Measurements from ENCODE around the gene RASSF3.

The RASSF3 gene

DNA sequence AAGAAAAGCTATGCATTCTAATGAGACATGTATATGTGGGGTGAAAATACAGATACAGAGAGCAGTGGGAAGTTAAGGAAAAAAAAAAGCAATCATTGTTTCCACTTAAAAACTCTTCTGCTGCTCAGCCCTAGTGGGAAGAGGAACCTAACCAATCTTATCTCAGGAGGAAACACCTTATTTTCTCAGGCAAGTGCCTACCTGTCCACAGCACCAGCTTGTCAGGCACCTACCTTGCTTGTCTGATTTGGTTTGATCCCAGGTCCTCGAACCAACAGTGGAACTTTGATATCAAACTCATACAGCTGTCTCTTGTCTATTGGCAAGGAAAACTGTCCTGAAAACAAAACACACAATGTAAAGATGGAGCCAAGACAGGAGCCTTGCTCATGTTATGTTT lies 126.5 kb downstream of the RASSF3 start:
- DNase-seq: no peak

DNA sequence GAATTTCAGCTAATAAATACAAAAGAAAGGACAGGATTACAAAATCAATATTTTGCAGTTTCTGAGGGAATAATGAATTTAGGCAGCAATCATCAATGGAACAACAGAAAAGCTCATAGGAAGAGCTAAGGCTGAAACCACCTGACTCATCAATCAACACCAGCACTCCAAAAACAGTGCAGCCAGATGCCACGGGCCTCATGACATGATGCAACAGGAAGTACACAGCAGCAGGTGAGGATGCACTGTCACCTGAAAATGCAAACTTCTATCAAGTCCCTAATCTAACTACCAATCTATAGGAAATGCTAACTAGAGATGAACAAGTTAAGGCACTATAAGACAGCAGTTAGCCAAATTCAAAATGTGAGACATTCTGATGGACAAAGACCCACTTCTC lies 127.2 kb downstream of the RASSF3 start:
- DNase-seq: no peak

GRCh38 chr12:64739778-64740177 lies 129.5 kb downstream of the RASSF3 start:
- no peak for DNase-seq

DNA sequence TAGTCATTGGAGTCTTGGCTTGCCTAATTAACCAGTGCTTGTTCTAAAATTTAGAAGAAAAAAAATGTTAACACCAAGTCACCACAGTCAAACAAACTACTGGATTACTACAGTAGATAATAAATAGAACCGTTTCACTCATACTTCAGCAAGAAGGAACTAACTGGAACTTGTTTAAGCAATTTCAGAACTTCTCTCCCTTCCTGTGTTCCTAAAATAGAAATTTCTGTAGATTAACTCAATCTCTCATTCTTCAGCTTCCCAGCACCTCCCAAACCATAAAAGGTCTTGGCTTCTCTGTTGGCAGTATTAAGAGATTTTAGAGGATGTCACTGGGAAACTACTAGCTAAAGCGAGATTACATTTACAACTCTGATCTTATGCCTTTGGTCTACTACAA lies 130.4 kb downstream of the RASSF3 start:
- no peak for DNase-seq

- no peak for DNase-seq
These were observed 132.1 kb downstream of the RASSF3 start for GRCh38 chr12:64742416-64742815.

GRCh38 chr12:64743206-64743605 lies 132.9 kb downstream of the RASSF3 start:
- DNase-seq: no peak

DNA sequence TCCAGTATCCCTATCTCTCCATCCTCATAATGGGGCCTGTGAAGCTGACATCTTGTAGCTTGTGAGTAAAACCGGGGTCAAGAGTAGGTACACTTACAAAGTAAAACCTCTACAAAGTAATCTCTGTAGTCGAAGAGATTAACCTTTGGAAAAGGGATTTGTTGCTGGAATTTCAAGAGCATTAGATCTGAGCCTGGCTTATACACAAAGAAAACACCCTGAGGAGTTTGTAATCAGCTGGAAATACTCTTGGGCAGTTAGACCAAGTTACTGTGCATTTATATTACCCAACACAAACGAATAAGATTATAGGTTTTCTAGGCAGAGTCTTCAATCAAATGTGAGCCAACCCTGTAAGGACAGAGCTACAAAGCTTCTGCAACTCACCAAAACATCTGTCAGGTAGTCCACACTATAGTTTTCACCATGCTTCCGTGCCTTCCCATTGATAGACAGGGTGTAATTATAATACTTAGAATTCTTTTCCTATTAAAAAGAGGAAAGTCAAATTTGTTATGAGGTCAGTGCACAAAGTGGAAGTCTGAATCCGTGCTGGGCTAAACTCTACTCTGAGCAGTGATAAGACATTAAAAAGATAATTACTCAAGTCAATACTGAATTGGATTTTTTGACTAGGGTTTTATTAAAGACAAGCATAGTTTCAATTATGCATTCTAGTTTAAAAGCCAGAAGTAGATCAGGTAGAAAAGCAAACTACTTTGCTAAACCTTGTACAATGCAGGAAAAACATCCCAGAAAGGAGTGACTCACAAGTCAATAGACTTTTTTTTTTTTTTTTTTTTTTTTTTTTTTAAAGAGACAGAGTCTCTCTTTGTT lies 134.3 kb downstream of the RASSF3 start:
- DNase-seq: no peak

- no peak for DNase-seq
These were observed 135.0 kb downstream of the RASSF3 start for GRCh38 chr12:64745259-64745807.

- no peak for DNase-seq
These were observed 135.7 kb downstream of the RASSF3 start for GRCh38 chr12:64745980-64746379.

DNA sequence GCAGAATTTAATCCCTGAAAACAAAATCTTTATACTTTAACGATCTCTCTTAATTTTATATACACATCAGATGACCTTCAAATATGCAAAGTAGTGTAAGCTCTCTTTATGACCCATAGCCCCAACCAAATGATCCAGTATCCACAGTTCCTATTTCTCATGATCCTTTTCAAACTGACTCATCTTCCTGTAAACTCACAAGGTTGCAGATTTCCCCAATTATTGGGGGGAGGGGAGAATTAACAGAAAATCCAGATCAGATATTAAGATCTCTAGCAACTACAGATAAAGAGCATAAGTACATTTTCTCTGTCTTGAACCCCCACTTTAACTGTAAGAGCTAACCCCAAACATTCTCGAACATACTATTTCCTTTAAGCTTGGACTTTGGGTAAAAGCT lies 136.4 kb downstream of the RASSF3 start:
- DNase-seq: no peak

Measured in activated CD4-positive, CD25-positive, alpha-beta regulatory T cell treated with anti-CD3 and anti-CD28 coated beads, Interleukin-2, amount 50 U/mL, for 72 hours (primary cell).